LNCAP (cell line): Measurements from ENCODE around the gene MDM2.

Source experiments
- TF ChIP-seq, protein P1 (sequence below): fragments of 450-650 bp; IDR thresholded peaks from 2 replicates; pipeline ENCODE4 v1.5.1; 2017; ENCODE audit warnings: mild to moderate bottlenecking

Gene MDM2

DNA sequence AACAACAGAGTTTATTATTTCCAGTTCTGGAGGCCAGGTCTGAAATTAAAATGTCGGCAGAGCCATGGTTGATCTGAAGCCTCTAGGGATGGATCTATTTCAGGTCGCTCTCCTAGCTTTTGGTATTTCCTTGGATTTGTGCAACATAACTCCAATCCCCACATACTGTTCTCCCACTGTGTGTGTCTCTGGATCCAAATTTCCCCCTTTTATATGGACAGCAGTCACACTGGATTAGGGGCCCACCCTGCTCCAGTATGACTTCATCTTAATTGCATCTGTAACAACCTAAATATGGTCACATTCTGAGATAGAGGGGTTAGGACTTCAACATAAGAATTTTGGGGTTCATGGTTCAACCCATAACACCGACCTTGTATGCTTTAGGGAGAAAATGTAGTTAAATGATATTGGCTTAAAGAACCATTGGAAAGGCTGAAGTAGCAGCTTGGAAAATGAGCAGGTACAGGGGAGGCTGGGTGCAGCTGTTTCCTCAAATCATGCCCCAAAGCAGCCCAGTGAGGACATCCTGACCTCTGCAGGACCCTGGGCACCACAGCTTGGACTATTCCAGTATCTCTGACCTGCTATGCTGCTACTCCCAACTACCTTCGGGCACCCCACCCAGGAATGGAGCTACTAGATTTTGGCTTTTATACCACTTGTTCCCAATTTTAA is 13.9 kb upstream of the MDM2 start:
- TF ChIP-seq, protein P1, sequence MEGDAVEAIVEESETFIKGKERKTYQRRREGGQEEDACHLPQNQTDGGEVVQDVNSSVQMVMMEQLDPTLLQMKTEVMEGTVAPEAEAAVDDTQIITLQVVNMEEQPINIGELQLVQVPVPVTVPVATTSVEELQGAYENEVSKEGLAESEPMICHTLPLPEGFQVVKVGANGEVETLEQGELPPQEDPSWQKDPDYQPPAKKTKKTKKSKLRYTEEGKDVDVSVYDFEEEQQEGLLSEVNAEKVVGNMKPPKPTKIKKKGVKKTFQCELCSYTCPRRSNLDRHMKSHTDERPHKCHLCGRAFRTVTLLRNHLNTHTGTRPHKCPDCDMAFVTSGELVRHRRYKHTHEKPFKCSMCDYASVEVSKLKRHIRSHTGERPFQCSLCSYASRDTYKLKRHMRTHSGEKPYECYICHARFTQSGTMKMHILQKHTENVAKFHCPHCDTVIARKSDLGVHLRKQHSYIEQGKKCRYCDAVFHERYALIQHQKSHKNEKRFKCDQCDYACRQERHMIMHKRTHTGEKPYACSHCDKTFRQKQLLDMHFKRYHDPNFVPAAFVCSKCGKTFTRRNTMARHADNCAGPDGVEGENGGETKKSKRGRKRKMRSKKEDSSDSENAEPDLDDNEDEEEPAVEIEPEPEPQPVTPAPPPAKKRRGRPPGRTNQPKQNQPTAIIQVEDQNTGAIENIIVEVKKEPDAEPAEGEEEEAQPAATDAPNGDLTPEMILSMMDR: no peak

DNA sequence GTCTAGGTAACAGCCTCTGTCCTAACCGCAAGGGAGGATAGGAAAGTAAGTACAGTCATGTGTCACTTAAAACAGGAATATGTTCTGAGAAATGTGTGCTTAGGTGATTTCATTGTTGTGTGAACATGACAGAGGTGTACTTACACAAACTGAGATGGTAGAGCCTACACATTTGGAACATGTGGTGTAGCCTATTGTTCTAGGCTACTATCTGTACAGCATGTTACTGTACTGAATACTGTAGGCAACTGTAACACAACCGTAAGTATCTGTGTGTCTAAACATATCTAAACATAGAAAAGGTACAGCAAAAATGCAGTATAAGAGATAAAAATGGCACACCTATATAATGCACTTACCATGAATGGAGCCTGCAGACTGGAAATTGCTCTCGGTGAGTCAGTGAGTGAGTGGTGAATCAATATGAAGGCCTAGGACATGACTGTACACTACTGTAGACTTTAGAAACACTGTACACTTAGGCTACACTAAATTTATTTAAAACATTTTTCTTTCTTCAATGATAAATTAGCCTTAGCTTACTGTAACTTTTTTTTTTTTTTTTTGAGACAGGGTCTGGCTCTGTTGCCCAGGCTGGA is 13.2 kb upstream of the MDM2 start:
- TF ChIP-seq, protein P1: no peak

DNA sequence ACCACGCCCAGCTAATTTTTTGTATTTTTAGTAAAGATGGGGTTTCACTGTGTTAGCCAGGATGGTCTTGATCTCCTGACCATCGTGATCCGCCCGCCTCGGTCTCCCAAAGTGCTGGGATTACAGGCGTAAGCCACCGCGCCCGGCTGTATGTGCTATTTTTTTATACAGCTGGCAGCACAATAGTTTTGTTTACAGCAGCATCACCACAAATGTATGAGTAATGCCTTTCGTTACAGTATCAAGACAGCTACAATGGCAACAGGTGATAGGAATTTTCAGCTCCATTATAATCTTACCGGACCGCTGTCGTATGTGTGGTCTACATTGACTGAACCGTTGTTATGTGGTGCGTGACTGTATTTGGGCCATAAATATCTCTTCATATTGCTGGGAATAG is 11.6 kb upstream of the MDM2 start:
- TF ChIP-seq, protein P1: no peak

DNA sequence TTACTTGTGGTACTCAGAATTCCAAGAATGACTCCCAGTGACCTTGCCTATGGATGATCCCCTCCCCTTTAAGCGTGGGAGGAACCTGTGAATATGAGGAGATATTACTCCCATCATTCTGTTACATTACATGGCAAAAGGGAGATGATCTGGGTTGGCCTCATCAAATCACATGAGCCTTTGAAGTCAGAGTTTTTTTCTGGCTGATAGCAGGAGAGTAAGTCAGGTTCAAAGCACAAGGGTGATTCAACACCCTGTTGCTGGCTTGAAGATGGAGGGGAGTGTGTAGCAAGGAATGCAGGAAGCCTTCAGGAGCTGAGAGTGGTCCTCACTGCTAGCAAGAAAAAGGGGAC is 9.1 kb upstream of the MDM2 start:
- TF ChIP-seq, protein P1: no peak

DNA sequence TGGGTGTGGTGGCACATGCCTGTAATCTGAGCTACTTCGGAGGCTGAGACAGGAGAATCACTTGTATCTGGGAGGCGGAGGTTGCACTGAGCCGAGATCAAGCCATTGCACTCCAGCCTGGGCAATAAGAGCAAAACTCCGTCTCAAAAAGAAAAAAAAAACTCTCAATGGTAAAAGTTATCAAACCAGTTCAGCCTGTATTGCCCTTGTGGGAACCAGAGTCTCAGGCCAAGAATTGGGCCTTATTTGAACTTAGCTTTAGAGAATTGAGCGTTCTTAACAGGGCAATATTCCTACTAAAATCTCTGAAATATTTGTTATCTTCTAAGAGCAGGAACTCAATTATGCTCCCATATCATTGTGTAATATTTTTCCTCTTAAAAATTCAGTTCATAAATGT is 7.7 kb upstream of the MDM2 start:
- TF ChIP-seq, protein P1: no peak

DNA sequence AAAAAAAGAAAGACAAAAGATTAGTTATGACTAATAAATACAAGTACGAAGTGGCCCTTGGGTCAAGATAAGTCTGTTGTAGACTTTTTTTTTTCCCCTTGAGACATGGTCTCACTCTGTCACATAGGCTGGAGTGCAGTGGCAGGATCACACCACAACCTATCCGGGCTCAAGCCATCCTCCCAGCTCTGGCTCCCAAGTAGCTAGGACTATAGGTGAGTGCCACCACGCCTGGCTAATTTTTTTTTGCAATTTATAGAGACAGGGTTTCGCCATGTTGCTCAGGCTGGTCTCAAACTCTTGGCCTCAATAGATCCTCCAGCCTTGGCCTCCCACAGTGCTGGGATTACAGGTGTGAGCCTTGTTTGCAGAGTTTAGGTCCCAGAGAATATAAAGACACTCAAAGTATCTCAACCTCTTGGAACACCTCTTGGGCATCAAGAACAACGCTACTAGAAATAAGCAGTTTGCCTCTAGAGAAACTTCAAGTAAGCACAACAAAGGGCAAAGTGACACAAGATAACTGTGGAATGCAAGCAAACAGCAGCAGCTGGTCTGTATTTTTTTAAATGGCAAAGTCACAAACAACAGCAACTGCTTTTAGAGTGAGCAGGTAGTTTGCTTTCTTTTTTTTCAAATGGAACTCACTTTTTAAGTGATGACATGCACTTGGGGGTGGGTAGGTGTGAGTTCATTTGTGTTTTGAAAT is 3.9 kb upstream of the MDM2 start:
- TF ChIP-seq, protein P1: no peak

DNA sequence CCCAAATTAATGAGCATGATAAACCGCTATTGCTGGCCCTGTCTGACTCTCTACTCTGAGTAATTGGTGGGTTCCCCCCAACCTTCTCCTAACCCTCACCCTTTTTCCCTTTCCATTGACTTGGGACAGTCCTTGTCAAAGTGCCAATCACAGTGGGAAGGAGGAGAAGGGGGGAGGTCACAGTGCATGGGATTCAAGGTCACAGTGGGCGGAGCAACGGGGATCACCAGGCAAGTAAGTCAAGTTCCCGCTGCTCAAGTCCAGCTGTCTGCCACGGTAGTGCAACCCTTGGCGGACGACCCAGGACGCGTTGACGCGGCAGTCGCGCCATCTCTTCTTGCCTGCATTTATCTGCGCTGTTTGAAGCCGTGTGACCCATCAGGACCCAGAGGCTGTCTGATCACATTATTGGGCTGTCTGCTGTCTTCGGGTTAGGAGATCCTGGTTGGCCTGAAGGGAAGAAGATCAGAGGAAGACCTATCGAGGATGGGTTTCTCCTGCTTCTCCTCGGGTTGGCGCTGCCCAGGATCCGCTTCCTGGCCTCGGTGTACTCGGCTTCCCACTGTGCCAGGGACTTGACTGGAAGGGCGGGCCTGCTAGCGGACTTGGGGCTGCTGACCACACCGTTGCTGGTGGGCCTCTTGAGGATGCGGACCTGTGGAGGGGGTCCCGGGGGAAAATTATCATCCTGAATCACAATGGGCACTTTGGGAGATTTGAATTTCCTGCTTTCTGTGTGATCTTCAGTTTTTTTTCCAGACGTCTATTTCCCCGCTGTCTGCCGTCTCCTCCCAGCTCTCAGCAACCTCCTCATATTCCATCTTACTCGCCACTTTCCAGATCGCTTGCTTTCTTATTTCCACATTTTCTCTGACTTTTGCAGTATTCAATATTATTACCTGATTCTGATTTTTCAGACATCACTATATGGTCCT is 3.1 kb upstream of the MDM2 start:
- TF ChIP-seq, protein P1: no peak
